Fibroblast of skin of left quadriceps (primary cell): Measurements from ENCODE around the gene TSNAXIP1.
"Not testable (repeated sequence)": the region's sequence is repeated elsewhere in the genome, so short reads cannot be mapped to it uniquely, and the experiment has no call there.

Source experiments
- DNase-seq, 2 experiments: peaks; one replicate each; pipeline ENCODE4 v3.0.0-alpha.2; 2013; ENCODE audit warnings: low read depth in 2 of 2

TSNAXIP1 gene

DNA sequence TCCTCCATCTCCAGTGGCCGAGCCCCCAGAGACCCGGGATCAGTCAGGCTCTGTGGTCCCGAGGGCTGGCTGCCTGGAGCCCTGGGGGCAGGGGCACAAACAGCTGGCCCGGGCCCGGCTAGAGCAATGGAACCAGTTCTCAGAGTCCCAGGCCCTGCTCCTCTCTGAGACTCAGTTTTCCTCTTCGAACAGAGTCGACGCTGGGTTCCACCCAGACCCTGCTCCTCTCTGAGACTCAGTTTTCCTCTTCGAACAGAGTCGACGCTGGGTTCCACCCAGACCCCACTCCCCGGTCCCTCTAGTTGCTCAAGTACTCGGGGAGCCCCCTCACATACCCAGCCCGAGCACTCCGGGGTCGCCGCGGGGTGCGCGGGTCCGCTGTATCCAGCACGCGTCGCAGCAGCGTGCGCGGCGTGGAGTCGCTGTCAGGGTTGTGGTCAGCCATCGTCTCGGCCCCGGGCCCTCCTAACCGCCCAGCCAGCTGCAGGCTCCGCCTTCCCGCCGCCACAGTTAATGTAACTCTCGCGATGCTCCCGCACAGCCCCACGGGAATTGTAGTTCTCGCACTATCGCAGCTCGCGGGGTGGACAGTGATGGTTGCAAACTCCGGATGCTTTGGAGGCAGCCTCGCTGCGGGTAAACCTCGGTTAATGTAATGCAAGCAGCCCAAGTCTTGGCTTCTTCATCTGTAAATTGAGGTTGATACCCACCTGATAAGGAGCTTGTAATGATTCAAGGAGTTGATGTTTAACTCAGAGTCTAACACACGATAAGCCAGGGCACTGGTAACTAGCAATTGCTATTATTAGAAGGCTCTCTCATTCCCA is 26.9 kb downstream of the TSNAXIP1 start:
- peak; percentile 72 for DNase-seq

DNA sequence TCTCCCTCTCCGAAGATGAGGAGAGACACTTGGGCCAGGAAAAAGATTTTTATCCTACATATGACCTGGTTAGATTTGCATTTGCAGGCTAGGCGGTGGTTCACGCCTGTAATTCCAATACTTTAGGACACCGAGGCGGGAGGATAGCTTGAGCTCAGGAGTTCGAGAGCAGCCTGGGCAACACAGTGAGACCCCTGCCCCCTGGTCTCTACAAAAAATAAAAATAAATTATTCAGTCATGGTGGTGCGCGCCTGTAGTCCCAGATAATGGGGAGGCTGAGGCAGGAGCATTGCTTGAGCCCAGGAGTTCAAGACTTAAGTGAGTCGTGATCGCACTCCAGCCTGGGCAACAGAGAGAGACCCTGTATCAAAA is 27.5 kb downstream of the TSNAXIP1 start:
- no peak for DNase-seq

DNA sequence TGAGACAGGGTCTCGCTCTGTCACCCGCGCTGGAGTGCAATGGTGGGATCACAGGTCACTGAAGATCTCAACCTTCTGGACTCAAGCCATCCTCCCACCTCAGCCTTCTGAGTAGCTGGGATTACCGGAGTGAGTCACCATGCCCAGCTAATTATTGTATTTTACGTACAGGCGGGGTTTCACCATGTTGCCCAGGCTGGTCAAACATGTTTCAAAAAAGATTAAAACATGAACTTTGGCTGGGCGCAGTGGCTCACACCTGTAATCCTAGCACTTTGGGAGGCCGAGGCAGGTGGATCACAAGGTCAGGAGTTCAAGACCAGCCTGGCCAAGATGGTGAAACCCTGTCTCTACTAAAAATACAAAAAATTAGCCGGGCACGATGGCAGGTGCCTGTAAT is 30.5 kb downstream of the TSNAXIP1 start:
- not testable (repeated sequence) for DNase-seq

DNA sequence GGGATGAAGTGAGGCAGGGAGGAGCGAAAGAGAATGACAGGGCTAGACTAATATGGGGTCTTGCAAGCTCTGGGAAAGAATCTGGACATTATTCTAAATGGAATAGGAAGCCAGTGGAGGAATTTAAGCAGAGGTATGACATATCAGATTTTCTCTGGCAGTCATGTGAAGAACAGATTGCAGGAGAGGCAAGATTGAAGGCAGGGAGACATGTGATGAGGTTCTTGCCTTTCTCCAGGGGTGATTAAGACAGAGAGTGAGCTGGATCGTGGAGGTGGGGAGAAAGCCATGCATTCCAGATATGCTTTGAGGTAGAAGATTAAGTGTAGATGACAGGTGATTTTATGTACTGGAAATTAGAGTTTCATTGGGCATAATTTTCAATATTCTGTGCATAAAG is 31.1 kb downstream of the TSNAXIP1 start:
- no peak for DNase-seq

- DNase-seq = no peak
Measured at GRCh38 chr16:67841198-67841815, 34.6 kb downstream of the TSNAXIP1 start.

DNA sequence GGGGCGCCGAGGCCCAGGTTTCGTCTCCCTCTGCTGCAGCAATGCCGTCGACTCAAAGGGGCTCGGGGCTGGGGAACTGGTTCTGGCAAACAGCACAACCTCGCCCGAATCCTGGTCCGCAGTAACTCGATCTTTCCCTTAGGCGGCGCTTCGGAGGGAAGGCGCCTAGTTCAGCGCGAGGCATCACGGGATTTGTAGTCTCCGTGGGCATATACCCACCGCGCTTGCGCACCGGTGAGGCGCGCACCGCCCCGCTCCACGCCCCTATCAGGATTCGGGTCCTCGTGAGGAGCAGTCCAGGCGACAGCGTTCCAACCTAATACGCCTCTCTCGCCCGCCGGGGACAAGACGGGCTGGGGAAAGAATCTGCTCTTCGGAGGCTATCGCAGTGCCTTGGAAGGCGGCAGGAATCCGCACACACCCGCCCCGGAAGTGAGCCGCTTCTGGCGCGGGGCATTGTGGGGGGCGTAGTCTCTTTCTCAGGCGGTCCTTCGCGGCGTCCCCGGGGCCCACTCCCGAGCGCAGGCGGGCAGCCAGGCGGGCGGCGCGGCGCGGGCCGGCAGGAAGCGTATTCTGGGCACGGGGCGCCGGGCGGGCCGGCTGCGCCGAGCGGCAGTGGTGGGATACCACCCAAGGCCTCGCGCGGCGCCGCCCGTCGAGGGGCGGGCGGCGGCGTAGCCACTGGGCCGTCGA is 35.3 kb downstream of the TSNAXIP1 start, which contains the start of gene THAP11:
Gene THAP11 (plus strand): TSS at position 505 of the 693 bp plus-strand sequence. CDS start 235 bp downstream, outside the sequence.
- peak; percentile 87 to 88 for DNase-seq

- no peak for DNase-seq
Measured at GRCh38 chr16:67842509-67843342, 36.0 kb downstream of the TSNAXIP1 start.

DNA sequence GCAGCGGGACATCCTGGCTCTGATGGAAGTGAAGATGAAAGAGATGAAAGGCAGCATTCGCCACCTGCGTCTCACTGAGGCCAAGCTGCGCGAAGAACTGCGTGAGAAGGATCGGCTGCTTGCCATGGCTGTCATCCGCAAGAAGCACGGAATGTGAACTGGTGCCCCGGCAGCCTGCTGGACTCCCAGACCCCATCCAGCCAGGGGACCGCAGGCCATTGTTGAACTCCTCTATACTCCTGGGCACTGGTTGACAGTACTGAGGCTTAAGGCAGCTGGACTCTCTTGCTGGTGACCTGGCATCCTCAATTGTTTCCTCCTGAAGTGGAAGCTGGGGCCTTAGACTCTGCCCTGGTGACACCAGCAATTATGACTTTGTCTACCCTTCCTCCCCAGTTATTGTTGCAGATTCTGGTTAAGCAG is 36.7 kb downstream of the TSNAXIP1 start:
- DNase-seq = no peak

DNA sequence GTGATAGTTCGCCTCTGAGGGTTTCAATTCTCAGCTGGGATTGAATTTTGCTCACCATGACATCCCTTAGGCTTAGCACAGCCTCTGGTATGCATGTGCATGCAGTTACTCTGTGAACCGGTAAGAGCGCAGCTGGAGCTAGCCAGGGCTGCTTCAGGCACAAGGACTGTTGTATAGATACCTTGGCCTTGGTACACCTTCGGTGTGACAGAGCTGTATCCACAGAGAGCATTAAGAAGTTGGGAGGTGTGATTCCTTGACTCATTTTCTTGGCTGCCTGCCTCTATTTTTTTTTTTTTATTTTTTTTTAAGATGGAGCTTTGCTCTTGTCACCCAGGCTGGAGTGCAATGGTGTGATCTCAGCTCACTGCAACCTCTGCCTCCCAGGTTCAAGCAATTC is 37.8 kb downstream of the TSNAXIP1 start:
- no peak for DNase-seq

DNA sequence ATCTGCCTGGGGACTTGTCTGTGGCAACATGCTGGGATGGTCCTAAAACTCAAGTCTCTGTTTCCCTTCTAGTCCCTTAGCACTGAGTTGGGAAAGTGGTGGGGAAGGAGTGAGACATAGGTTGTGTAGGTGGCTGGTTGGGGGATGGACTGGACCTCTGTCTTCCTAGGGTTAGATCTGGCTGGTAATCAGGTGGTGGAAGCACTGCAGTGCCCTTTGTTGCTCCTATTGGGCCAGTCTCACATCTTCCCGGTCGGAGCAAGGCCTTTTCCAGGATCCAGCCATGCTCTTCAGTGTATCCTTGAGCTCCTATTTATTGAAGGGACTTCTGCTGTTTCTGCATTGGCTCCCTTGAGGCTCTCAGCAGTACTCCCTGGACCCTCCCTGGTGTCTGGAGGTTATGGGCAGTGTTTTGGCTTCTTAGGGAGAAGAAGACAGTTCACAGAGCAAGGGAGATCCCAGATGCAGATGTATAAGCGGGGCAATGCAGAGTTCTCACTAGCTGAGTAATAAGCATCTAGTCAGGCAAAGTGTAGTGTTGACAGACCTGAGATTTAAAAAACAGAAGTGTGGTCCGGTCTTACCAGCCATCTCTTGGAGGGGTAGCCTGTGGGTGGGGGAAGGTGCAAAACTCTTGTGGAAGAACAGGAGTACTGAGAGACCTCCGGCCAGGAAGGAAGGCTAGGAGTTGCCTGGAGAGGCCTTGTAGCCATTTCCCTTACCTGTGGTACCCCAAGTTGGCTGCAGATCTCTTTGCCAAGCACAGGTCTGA is 38.8 kb downstream of the TSNAXIP1 start:
- DNase-seq = no peak

GRCh38 chr16:67846063-67846319 is 39.3 kb downstream of the TSNAXIP1 start:
- DNase-seq = no peak

- peak; percentile 89 for DNase-seq
Measured at GRCh38 chr16:67846320-67847063, 39.8 kb downstream of the TSNAXIP1 start, which contains the start of gene NUTF2. Gene NUTF2, plus strand, starts transcription at chr16:67846933. Its CDS starts 18,198 bp downstream, at chr16:67865131.

- DNase-seq = no peak
Measured at GRCh38 chr16:67847064-67847861, 40.6 kb downstream of the TSNAXIP1 start, which contains the start of gene CENPT. Gene CENPT, minus strand, starts transcription at chr16:67847693. Its CDS starts 13,834 bp downstream, at chr16:67833859.

DNA sequence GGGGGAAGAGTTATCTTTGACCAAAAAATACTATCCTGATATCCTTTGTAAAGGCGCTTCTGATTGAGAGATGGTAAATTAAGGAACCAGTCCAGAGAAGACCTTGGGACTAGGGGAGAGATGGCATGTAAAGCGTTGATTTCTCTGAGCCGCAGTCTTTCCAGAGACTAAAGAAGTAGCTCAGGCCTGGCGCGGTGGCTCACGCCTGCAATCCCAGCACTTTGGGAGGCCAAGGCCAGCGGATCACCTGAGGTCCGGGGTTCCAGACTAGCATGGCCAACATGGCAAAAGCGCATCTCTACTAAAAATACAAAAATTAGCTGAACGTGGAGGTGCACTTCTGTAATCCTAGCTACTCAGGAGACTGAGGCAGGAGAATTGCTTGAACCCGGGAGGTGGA is 41.4 kb downstream of the TSNAXIP1 start:
- DNase-seq = no peak

DNA sequence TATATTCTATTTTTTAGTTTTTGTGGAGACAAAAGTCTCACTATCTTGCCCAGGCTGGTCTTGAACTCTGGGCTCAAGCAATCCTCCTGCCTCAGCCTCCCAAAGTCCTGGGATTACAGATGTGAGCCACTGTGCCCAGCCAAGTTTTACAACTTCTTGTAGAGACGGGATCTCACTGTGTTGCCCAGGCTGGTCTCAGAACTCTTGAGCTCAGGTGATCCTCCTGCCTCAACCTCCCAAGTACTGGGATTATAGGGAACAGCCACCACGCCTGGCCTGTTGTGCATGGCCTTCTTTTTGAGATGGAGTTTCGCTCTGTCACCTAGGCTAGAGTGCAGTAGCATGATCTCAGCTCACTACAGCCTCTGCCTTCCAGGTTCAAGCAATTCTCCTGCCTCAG is 47.0 kb downstream of the TSNAXIP1 start:
- no peak for DNase-seq

- no peak for DNase-seq
Measured at GRCh38 chr16:67855789-67856188, 49.1 kb downstream of the TSNAXIP1 start.

- no peak for DNase-seq
Measured at GRCh38 chr16:67856927-67857546, 50.3 kb downstream of the TSNAXIP1 start.

DNA sequence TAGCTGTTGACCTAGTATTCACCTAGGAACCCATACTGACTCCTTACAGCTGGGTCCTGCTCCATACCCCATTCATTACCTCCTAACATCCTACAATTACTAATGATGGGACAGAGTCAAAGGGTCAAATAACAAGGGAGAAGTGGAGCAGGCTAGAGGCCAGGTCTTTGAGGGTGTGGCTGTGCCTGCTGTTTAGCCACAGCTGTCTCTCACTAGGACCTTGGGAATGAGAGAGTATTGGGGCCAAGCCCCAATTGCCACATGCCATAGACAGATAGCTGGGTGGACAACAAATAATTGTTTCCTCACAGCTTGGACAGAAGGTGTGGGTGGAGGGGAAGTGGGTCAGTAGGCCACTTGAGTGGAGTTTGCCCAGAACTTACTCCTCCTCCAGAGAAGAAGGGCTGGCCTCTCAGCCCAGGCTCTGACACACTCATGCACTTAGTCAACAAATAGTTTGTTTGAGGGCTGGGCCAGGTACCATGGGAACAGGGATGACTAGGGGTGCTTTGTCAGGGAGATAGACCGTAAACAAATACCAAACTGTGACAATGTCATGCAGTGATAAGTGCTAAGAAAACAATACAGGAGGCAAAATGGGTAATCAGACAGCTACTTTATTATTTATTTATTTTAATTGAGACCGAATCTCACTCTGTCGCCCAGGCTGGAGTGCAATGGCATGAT is 51.0 kb downstream of the TSNAXIP1 start:
- DNase-seq = peak in 1 of 2 experiments; percentile 22
